Neural cell (in vitro differentiated cells): ENCODE measurements around the gene TBC1D9B.

Experiments used
- EP300 ChIP-seq: fragments of 450-650 bp; conservative IDR thresholded peaks from 2 replicates; pipeline ENCODE4 v1.6.1; 2014; ENCODE audit warnings: antibody characterized with exemption, mild to moderate bottlenecking, moderate library complexity; ENCODE audit not compliant: poor library complexity, severe bottlenecking
- EZH2 ChIP-seq: fragments of 200-600, 300-800 bp; shearing (Covaris generic), sonication (generic); IDR thresholded peaks from 2 replicates; pipeline ENCODE4 v1.6.1; 2014; ENCODE audit warnings: antibody characterized with exemption, low read length, borderline replicate concordance, mild to moderate bottlenecking; ENCODE audit not compliant: insufficient read depth, poor library complexity, severe bottlenecking
- POLR2AphosphoS5 ChIP-seq: IDR thresholded peaks from 2 replicates; pipeline ENCODE4 v1.6.1; 2012
- SMC3 ChIP-seq: fragments of 450-650 bp; conservative IDR thresholded peaks from 2 replicates; pipeline ENCODE4 v1.6.1; 2014; ENCODE audit warnings: antibody characterized with exemption, mild to moderate bottlenecking, moderate library complexity; ENCODE audit not compliant: poor library complexity
- TF ChIP-seq, protein P1 (sequence below): fragments of 450-650 bp; IDR thresholded peaks from 2 replicates; pipeline ENCODE4 v1.5.1; 2014; ENCODE audit warnings: antibody characterized with exemption, mild to moderate bottlenecking, moderate library complexity; ENCODE audit not compliant: poor library complexity, severe bottlenecking

DNA sequence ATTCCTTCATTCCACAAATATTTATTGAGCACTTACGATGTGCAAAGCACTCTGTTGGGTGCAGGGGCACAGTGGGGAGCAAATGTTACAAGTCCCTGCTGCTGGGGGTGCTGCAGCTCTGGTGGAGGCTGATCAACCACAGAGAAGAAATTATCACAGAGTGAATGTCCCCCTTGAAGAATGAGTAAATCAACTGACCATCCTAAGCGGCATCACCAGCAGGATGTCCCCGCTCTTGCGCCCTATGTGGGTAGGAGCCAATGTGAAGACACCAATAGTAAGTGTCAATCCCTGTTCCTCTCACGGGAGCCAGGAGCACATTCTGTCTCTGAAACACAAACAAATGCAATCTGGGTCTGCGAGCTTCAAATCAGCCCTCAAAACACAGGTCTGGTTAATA, 47.4 kb upstream of the TBC1D9B start:
- TF ChIP-seq, protein P1, sequence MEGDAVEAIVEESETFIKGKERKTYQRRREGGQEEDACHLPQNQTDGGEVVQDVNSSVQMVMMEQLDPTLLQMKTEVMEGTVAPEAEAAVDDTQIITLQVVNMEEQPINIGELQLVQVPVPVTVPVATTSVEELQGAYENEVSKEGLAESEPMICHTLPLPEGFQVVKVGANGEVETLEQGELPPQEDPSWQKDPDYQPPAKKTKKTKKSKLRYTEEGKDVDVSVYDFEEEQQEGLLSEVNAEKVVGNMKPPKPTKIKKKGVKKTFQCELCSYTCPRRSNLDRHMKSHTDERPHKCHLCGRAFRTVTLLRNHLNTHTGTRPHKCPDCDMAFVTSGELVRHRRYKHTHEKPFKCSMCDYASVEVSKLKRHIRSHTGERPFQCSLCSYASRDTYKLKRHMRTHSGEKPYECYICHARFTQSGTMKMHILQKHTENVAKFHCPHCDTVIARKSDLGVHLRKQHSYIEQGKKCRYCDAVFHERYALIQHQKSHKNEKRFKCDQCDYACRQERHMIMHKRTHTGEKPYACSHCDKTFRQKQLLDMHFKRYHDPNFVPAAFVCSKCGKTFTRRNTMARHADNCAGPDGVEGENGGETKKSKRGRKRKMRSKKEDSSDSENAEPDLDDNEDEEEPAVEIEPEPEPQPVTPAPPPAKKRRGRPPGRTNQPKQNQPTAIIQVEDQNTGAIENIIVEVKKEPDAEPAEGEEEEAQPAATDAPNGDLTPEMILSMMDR: no peak
- TF ChIP-seq SMC3 (no peak), EZH2 (no peak), POLR2AphosphoS5 (no peak), EP300 (no peak)
